Kidney (tissue), 14 donors: ENCODE results near the gene RAB36. TPM values are rescaled to one million over a fixed set of nuclear protein-coding genes. Genes with fewer than 3 reads are reported as not detected.
A peak's percentile ranks its signal among the peaks of the same experiment; 100 is the strongest.

Experiments
- DNase-seq, 5 donors: peaks; one replicate each; pipeline ENCODE4 v3.0.0-alpha.2; 2013 to 2020
- FAIRE-seq: peaks from 2 replicates; lab custom pipeline; 2012; peaks lifted over from hg19 to GRCh38; lab: Jason Lieb, UNC
- H3K27ac ChIP-seq, 2 donors: one replicate each; pipeline ENCODE4 v1.7.0; 2013; ENCODE audit warnings: low read depth in 2 of 2, low read length in 2 of 2, inconsistent platforms in 1 of 2
- H3K27me3 ChIP-seq: one replicate; pipeline ENCODE4 v1.7.1; 2013; ENCODE audit warnings: low read length, inconsistent platforms; ENCODE audit not compliant: control insufficient read depth, insufficient read depth
- H3K36me3 ChIP-seq, 3 donors: one replicate each; pipeline versions ENCODE4 v1.7.0 to v1.7.1; 2013; ENCODE audit warnings: low read length in 3 of 3, control low read depth in 1 of 3, inconsistent platforms in 1 of 3; ENCODE audit not compliant: insufficient read depth in 3 of 3, control insufficient read depth in 2 of 3
- H3K4me1 ChIP-seq, 3 donors: one replicate each; pipeline versions ENCODE4 v1.7.0 to v1.7.1; 2013; ENCODE audit warnings: low read length in 3 of 3, inconsistent platforms in 1 of 3, low read depth in 1 of 3; ENCODE audit not compliant: control insufficient read depth in 2 of 3, insufficient read depth in 2 of 3
- H3K4me3 ChIP-seq, 3 donors: one replicate each; pipeline versions ENCODE4 v1.7.0 to v1.8.1; 2013; ENCODE audit warnings: low read length in 3 of 3, control low read depth in 1 of 3, inconsistent platforms in 1 of 3
- H3K9ac ChIP-seq, 3 donors: one replicate each; pipeline versions ENCODE4 v1.7.0 to v1.7.1; 2013; ENCODE audit warnings: low read length in 3 of 3, control low read depth in 1 of 3, inconsistent platforms in 1 of 3
- H3K9me3 ChIP-seq, 3 donors: one replicate each; pipeline versions ENCODE4 v1.7.0 to v1.7.1; 2013; ENCODE audit warnings: low read length in 3 of 3, control low read depth in 1 of 3, inconsistent platforms in 1 of 3; ENCODE audit not compliant: control insufficient read depth in 2 of 3, insufficient read depth in 1 of 3
- CTCF ChIP-seq: IDR thresholded peaks from 3 replicates; pipeline ENCODE4 v1.5.1; 2012; ENCODE audit warnings: mild to moderate bottlenecking, moderate library complexity, borderline replicate concordance; ENCODE audit not compliant: insufficient read depth; ENCODE audit errors: extremely low read depth
- intact Hi-C: fragments of 100-400 bp; cut with DNase I; formaldehyde crosslinking; loops from one replicate; pipeline ENCODE4 v1.11.1; 2022
- polyA plus RNA-seq: library from polyadenylated mRNA; stranded (reverse); fragments of 350-450 nt; fragmentation: Illumina TruSeq; extraction: RNeasy Lipid Tissue Mini Kit (QIAGEN cat#74804); gene quantifications from one replicate; pipeline ENCODE4 v1.2.3, GENCODE V29; 2014; ENCODE audit warnings: low read depth, low replicate concordance; ENCODE audit not compliant: insufficient read depth
- total RNA-seq: library from RNA; stranded (reverse); fragmentation: NEBNext Ultra II Directional; extraction: Animal tissue kit (Norgen Biotek cat#: 25700); gene quantifications from one replicate; pipeline ENCODE4 v1.2.1, GENCODE V29; 2021
- donor health status: control.
- donor health status: control.
- donor health status: control.
- donor health status: control.
- donor health status: control.
- donor health status: DM: yes; HTN: yes; CAD: no.
- donor health status: Normal renal cell carcinoma (clear cell type).

Gene RAB36
- total and polyA plus RNA-seq, 2 donors from 2014 or later = 9.7 to 30.5 TPM

- FAIRE-seq = no peak
Observed at GRCh38 chr22:23161029-23161428, 15.8 kb downstream of the RAB36 start.

GRCh38 chr22:23161574-23161973 lies 16.3 kb downstream of the RAB36 start:
- TF ChIP-seq CTCF = no peak
- H3K9me3 ChIP-seq = no peaks in the 10 kb centered on the region
- peaks cover 0 to 3% (median 0%) of the 10 kb centered on the region in 3 donors for H3K36me3 ChIP-seq
- DNase-seq = no peak
- H3K4me1 ChIP-seq = peaks cover 0 to 3% (median 0%) of the 10 kb centered on the region in 3 donors
- intact Hi-C loops = no loop called here
- no peak overlapping the region for H3K9ac ChIP-seq
- no peak overlapping the region for H3K27ac ChIP-seq
- H3K4me3 ChIP-seq = no peak overlapping the region
- no peak for FAIRE-seq
- H3K27me3 ChIP-seq = no peaks in the 10 kb centered on the region

More at GRCh38 chr22:23161029-23161428, 15.8 kb downstream of the RAB36 start:
- no peak for DNase-seq
- Histone ChIP-seq H3K27ac (no peak overlapping the region), H3K9ac (no peak overlapping the region), H3K9me3 (no peaks in the 10 kb centered on the region), H3K4me1 (peaks cover 0 to 3% (median 0%) of the 10 kb centered on the region in 3 donors), H3K4me3 (no peak overlapping the region), H3K27me3 (no peaks in the 10 kb centered on the region), H3K36me3 (peaks cover 0 to 6% (median 0%) of the 10 kb centered on the region in 3 donors)
- no peak for TF ChIP-seq CTCF
- intact Hi-C loops = no loop called here

GRCh38 chr22:23163665-23164064 lies 18.4 kb downstream of the RAB36 start:
- Histone ChIP-seq H3K27ac (no peak overlapping the region), H3K36me3 (peaks cover 0 to 3% (median 0%) of the 10 kb centered on the region in 3 donors), H3K9me3 (no peaks in the 10 kb centered on the region), H3K4me3 (no peak overlapping the region), H3K4me1 (no peaks in the 10 kb centered on the region), H3K9ac (no peak overlapping the region), H3K27me3 (no peaks in the 10 kb centered on the region)
- no peak for FAIRE-seq
- TF ChIP-seq CTCF = no peak
- no peak for DNase-seq
- intact Hi-C loops = no loop called here

GRCh38 chr22:23164091-23164490 lies 18.8 kb downstream of the RAB36 start:
- Histone ChIP-seq H3K27ac (no peak overlapping the region), H3K4me3 (no peak overlapping the region), H3K4me1 (no peaks in the 10 kb centered on the region), H3K9me3 (no peaks in the 10 kb centered on the region), H3K9ac (no peak overlapping the region), H3K27me3 (no peaks in the 10 kb centered on the region), H3K36me3 (peaks cover 0 to 3% (median 0%) of the 10 kb centered on the region in 3 donors)
- FAIRE-seq (no peak), DNase-seq (peak in 1 of 5 donors; percentile 59)
- no peak for TF ChIP-seq CTCF
- intact Hi-C loops = no loop called here
